H1 (cell line): ENCODE results near the gene NRXN3. TPM values are rescaled to one million over a fixed set of nuclear protein-coding genes. Genes with fewer than 3 reads are reported as not detected.

Experiments used
- ATF2 ChIP-seq: IDR thresholded peaks from 2 replicates; pipeline ENCODE4 v1.6.1; 2012; ENCODE audit warnings: low read length, inconsistent platforms
- BCL11A ChIP-seq, 2 experiments: IDR thresholded peaks; one replicate each; pipeline ENCODE4 v1.6.1; 2011; ENCODE audit warnings: low read depth in 2 of 2, low read length in 2 of 2, mild to moderate bottlenecking in 2 of 2
- BRCA1 ChIP-seq: IDR thresholded peaks from 2 replicates; pipeline ENCODE4 v1.6.1; 2012; ENCODE audit warnings: low read depth, low read length, improper control_type of control experiment
- CHD1 ChIP-seq: IDR thresholded peaks from 2 replicates; pipeline ENCODE4 v1.6.1; 2012; ENCODE audit warnings: low read depth, low read length, improper control_type of control experiment
- CHD7 ChIP-seq: fragments of 300-600 bp; sonication (generic); IDR thresholded peaks from 2 replicates; pipeline ENCODE4 v1.7.1; 2012; ENCODE audit warnings: low read length, moderate library complexity, mild to moderate bottlenecking, inconsistent platforms; ENCODE audit not compliant: insufficient replicate concordance
- E2F6 ChIP-seq: IDR thresholded peaks from 2 replicates; pipeline ENCODE4 v1.6.1; 2012; ENCODE audit warnings: inconsistent platforms
- KDM5A ChIP-seq: fragments of 200-600 bp; IDR thresholded peaks from 2 replicates; pipeline ENCODE4 v1.7.1; 2012; ENCODE audit warnings: mild to moderate bottlenecking, low read length, inconsistent platforms, mixed read lengths
- POLR2A ChIP-seq, 2 experiments: IDR thresholded peaks; 1 replicate in 1 of 2; 2 replicates in 1 of 2; pipeline ENCODE4 v1.6.1; 2011; ENCODE audit warnings: low read depth in 2 of 2, low read length in 2 of 2, mild to moderate bottlenecking in 2 of 2; ENCODE audit errors: control extremely low read depth in 1 of 2
- POLR2AphosphoS5 ChIP-seq: IDR thresholded peaks from 2 replicates; pipeline ENCODE4 v1.6.1; 2011; ENCODE audit warnings: low read depth, low read length
- RXRA ChIP-seq: IDR thresholded peaks from 2 replicates; pipeline ENCODE4 v1.6.1; 2011; ENCODE audit warnings: low read depth, mild to moderate bottlenecking, low read length, moderate library complexity; ENCODE audit not compliant: insufficient read depth
- TBP ChIP-seq: IDR thresholded peaks from 2 replicates; pipeline ENCODE4 v1.6.1; 2011; ENCODE audit warnings: low read depth, low read length, improper control_type of control experiment
- polyA plus RNA-seq, 7 experiments: library from polyadenylated mRNA; depleted of rRNA in 3 of 7; stranded (reverse) in 5 of 7; unstranded in 2 of 7; fragments of >200 nt in 5 of 7; fragments of 200-250 nt in 2 of 7; gene quantifications; 1 replicate in 5 of 7; 2 replicates in 1 of 7; 4 replicates in 1 of 7; pipeline versions ENCODE4 v1.2.1 to v1.2.3, GENCODE V29; 2011 to 2013; ENCODE audit warnings: missing spikeins in 2 of 7, mixed read lengths in 2 of 7
- total RNA-seq: library from RNA; stranded (reverse); fragmentation: NEBNext Ultra II Directional; extraction: Animal tissue kit (Norgen Biotek cat#: 25700); gene quantifications from 2 replicates; pipeline ENCODE4 v1.2.1, GENCODE V29; 2021

NRXN3 gene
- total and polyA plus RNA-seq, 2 of the 8 experiments (the other 6 are each of a cell fraction or from before 2014, with no cell fraction given), result 2.6 to 4.1 TPM

GRCh38 chr14:78240567-78240966, 70.4 kb downstream of the NRXN3 start (continued):
- no peak for TF ChIP-seq CHD7
- TF ChIP-seq POLR2AphosphoS5, result no peak
- TF ChIP-seq KDM5A, result no peak
- no peak for TF ChIP-seq BRCA1
- no peak for TF ChIP-seq CHD1
- no peak for TF ChIP-seq RXRA
- TF ChIP-seq ATF2, result no peak
- TF ChIP-seq E2F6, result no peak
- no peak for TF ChIP-seq BCL11A (IDR thresholded peaks at IDR 0.05; ENCODE audit: low read depth in 2 of 2, low read length in 2 of 2)
- TF ChIP-seq POLR2A (IDR thresholded peaks at IDR 0.05; ENCODE audit: control extremely low read depth in 1 of 2, low read depth in 2 of 2, low read length in 2 of 2), result no peak
- no peak for TF ChIP-seq TBP
